GM18909 (cell line): ENCODE measurements around the gene SPATA16.
"Not testable (repeated sequence)": the region's sequence is repeated elsewhere in the genome, so short reads cannot be mapped to it uniquely, and the experiment has no call there.

Source experiments
- ATAC-seq: cut with Tn5 transposase; IDR thresholded peaks from one replicate; pipeline ENCODE4 v1.9.1; 2021; ENCODE audit warnings: mild to moderate bottlenecking; ENCODE audit not compliant: unreplicated experiment, poor library complexity

The SPATA16 gene, protein sequence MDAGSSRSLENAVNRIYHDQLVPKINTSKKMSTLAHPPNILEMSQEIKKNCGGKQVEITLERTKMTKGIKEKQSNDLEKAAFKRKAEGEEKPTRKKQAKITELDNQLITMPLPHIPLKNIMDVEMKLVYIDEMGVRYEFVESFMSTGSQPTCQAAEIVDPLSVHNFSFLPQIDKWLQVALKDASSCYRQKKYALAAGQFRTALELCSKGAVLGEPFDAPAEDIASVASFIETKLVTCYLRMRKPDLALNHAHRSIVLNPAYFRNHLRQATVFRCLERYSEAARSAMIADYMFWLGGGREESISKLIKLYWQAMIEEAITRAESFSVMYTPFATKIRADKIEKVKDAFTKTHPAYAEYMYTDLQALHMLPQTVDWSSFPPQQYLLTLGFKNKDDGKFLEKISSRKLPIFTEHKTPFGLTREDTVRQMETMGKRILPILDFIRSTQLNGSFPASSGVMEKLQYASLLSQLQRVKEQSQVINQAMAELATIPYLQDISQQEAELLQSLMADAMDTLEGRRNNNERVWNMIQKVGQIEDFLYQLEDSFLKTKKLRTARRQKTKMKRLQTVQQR

DNA sequence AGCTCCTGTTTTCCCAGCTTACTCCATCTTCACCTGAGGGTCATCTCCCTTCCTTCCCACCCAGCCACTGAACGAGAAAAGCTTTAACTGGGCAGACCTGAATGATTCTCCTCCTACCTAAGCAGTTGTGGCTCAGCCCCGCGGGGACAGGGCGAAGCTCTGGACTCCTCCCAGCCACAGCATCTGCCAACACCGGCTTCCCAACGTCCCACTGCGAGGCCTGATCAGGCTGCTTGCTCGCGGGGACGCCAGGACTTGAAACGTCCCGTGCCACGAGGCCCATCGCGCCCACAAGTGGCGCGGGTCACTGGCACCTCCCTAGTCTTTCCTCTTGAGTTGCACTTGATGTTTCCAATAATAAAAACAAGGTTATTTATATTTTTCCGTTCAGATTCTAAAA, at the start of gene SPATA16:
Gene SPATA16 (minus strand): TSS at position 250 of the 400 bp plus-strand sequence. CDS start 23,504 bp downstream, outside the sequence.
- no peak for ATAC-seq

DNA sequence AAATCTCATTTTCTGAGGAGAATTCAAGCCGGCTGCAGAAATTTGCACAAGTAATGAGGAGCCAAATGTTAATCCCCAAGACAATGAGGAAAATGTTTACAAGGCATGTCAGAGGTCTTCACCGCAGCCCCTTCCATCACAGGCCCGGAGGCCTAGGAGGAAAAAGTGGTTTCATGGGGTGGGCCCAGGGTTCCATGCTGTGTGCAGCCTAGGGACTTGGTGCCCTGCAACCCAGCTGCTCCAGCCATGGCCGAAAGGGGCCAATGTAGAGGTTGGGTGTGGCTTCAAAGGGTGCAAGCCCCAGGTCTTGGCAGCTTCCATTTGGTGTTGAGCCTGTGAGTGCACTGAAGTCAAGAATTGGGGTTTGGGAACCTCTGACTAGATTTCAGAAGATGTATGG, 42.0 kb upstream of the SPATA16 start:
- not testable (repeated sequence) for ATAC-seq

DNA sequence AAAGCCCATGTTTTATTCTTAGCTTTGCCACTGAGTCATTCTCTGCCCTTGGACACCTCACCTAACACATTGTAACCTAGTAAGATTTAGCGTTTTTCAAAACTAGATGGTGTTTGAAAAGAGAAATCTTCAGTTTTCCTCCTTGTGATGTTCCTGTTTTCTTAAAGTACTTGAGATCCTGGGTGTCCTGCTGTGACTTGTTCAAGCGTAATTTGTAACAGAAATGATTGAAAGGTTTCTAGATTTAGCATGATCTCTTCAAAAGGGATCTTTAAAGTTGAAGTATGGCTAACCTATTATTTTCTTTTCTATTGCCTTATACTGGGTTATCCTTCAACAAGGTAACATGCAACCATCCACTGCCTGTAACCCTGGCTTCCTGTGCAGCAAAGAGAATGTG, 32.6 kb upstream of the SPATA16 start:
- ATAC-seq, result no peak

DNA sequence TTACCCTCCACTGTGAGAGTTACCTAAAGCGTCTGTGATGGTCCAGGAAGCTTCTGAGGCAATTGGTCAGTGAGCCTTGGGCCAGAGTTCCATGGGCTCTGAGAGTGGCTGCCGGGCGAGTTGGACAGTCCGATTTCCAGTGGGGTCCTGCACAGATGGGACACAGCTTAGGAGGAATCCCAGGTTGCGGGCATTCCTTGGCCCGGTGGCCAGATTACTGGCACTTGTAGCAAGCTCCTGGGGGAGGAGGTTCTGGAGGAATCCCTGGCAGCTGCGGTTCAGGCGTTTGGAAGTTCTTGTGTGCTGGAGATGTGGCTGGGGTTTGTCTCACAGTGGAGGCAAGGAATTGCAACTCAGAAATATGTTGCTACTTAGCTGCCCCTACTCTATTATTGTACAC, 18.1 kb upstream of the SPATA16 start:
- not testable (repeated sequence) for ATAC-seq

DNA sequence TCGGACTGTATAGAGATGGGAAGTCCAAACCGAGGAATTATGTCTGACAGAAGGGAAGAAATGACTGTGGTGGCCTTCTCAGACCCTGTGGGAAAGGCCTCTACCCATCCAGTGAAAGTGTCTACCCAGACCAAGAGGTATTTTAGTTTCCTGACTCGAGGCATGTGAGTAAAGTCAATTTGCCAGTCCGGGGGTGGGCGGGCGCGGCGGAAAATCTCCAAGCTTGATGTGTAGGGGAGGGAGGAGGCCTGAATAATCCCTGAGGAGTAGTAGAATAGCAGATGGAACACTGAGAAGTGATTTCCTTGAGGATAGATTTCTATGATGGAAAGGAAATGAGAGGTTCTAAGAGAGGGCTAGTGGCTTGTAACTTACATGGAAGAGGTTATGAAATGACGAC, 15.5 kb upstream of the SPATA16 start:
- ATAC-seq, result not testable (repeated sequence)

DNA sequence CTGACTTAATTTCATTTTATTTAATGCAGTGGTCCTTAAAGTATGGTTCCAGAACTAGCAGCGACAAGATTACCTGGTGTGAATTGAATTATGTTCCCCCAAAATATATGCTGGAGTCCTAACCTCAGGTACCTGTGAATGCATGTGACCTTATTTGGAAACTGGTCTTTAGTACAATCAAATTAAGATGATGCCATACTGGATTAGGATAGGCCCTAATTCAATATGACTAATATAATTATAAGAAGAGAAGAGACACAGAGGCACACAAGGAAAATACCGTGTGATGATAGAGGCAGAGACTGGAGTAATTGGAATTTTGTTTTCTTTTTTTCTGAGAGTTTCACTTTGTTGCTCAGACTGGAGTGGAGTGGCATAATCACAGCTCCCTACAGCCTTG, 12.6 kb upstream of the SPATA16 start:
- no peak for ATAC-seq

DNA sequence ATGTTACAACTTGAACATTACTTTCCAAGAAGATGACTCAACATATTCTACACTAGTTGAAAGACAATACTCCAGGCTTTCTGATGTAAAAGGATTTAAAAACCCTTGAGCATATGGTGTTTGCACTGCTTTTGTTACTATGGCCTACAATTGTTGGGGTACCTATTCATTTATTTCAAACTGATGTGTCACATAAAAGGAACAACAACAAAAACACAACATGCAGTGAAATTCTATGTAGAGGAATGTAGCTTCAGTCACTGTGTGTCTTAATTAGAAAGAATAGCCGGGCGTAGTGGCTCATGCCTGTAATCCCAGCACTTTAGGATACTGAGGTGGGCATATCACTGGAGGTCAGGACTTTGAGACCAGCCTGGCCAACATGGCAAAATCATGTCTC, 1.6 kb downstream of the SPATA16 start:
- no peak for ATAC-seq

DNA sequence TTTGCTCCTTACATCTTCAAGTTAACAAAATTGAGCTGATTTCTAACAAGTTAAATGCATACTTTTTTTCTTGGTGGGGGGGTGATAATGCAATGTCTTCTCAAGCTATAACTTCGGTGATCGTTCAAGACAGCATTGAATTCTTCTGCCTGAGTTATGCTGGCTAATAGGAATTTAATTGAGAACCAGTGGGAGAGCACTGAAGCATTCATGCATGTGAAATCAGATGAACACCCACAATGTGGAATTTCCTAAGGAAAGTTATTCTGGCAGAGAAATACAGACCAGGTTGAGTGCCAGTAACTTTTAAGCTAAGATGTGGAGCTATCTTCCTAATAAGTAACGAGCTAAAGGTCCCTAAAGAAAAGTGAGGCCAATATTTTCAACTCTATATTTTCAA, 3.0 kb downstream of the SPATA16 start:
- no peak for ATAC-seq

DNA sequence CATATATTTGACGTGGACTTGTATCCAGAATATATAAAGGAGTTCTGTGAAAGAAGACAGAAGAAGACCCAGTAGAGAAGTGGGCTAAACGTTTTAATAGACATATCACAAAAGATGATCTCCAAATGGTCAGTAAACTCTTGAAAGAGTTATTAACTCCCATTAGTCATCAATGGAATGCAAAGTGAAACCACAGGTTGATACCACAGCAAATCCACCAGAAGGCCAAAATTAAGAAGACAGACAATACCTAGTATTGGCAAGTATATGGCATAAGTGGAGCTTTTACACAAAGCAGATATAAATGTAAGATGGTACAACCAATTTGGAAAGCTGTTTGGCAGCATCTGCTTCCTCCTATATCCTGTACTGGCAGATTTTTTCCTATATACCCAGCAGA, 6.0 kb downstream of the SPATA16 start:
- ATAC-seq, result no peak

DNA sequence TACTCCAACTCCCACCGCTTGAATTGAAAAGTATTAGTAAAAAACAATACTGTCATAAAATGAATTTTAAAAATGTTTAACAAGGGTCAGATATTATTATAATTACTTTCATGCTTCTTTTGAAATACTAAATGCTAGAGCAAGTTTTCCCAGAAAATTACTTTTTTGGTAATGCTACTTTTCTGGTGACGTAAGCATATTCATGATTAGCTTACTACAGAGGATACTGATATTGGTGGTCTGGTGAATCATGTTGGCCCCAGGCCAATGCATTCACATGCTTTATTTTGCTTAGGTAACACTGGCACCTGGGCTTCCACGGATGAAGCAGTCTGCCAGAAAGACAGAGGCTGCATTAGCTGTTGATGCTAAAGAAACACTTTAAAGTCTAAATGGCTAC, 12.4 kb downstream of the SPATA16 start:
- no peak for ATAC-seq

DNA sequence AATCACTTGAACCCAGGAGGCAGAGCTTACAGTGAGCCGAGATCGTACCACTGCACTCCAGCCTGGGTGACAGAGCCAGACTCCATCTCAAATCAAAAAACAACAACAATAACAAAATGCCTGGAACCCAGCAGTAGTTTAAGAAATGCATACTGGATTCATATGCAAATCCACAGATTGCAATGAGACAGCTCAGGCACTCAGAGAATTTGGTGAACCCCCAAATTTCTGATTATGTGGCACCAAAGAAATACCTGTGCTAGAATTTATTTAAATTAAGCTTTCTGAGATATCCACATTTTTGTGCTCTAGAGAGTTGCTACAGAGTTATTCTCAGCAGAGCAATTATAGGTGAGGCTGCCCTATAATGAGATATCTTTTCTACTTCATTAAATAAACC, 29.7 kb downstream of the SPATA16 start:
- no peak for ATAC-seq

DNA sequence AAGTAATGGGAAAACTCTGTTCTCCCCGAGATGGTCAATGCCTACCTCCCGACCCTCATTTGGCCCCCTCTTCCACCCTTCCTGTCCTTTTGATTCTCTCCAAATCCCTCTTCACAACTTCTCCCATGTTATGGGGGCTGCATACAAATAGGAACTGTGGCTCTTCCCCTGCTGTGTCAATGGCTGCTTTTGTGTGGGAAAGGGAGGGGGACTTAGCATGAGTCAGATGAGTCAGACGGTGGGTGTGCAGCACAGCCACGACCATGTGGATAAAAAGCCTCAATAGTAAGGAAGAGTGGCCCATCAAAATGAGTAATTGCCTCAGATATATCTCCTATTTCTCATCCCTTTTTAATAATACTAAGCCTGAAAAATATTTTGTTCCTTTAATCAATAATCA, 31.9 kb downstream of the SPATA16 start:
- no peak for ATAC-seq

DNA sequence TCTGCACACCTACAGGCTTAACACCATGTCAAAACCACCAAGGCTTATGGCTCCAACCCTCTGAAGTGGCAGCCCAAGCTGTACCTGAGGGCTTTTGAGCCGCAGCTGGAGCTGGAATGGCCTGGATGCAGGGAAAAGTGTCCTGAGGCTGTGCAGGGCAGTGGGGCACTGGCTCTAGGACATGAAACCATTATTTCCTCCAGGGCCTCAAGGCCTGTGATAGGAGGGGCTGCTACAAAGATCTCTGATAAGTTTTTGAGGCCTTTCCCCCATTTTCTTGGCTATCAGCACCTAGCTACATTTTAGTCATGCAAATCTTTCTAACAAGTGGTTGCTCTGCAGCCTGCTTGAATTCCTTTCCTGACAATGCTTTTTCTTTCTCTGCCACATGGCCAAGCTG, 37.6 kb downstream of the SPATA16 start:
- ATAC-seq, result no peak

DNA sequence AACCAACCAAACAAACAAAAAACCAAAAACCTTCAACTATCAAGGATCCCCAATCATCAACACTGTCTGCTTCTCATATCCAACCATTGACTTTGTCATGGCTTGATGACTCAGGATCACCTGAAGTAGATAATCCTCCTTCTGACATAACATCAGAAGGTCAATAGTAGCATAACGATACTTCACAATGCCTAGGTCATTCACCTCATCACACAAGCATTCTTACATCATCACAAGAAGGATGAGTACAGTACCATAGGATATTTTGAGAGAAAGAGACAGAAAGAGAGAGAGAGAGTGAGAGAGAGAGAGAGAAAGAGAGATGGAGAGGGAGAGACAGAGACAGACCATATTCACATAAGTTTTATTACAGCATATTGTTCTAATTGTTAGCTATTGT, 42.1 kb downstream of the SPATA16 start:
- ATAC-seq, result no peak

DNA sequence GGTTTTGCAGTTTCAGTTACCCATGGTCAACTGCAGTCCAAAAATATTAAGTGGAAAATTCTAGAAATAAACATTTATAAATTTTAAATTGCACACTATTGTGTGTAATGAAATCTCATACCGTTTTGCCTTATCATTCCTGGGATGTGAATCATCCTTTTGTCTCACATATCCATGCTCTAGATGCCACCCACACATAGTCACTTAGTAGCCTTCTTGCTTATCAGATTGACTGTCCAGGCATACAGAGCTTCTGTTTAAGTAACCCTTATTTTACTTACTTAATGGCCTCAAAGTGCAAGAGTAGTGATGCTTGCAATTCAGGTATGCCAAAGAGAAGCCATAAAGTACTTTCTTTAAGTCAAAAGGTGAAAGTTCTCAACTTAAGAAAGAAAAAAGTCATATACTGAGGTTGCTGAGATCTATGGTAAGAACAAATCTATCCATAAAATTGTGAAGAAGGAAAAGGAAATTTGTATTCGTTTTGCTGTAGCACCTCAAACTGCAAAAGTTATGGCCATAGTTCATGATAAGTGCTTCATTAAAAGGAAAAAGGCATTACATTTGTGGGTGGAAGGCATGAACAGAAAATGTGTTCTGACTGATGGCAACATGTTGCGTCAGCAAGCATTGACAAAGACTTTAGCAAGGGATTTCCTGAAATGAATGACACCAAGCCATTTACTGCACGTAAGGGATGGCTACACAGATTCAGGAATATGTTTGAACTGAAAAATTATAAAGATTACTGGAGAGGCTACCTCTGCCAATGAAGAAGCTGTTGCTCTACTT, 43.8 kb downstream of the SPATA16 start:
- no peak for ATAC-seq

DNA sequence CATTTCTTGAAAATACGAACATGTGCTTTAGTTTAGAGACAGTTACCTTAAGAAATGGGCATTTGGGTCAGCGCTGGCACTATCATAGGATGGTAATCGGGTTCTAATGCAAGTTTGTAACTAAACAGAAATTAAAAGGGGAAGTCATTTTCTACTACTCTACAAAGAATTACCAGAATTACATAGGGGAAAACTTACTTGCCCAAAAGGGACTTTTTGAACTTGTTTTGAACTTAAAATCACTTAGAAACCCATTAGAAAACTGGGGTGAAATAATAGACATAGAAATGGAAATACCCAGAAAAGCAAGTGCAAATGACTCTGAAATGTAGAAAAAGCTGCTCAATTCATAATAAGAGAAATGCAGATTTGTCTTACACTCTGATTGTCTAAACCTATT, 44.9 kb downstream of the SPATA16 start:
- ATAC-seq, result no peak

DNA sequence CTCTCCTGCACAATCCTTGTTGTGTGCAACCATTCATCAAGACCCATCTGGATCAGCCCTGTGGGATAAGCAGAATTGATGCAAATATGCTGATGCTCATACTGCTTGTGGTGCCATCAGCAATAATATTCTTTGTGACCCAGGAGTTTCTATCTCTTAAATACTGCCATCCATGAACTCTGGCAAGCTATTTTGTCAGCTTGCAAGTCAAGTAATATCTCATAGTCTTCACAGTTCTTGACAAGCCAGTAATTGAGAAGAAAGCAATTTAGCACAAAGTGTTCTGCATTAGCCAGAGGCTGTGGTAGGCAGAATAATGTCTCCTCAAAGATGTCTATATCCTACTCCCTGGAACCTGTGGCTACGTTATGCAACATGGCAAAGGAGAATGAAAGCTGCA, 49.0 kb downstream of the SPATA16 start:
- no peak for ATAC-seq

DNA sequence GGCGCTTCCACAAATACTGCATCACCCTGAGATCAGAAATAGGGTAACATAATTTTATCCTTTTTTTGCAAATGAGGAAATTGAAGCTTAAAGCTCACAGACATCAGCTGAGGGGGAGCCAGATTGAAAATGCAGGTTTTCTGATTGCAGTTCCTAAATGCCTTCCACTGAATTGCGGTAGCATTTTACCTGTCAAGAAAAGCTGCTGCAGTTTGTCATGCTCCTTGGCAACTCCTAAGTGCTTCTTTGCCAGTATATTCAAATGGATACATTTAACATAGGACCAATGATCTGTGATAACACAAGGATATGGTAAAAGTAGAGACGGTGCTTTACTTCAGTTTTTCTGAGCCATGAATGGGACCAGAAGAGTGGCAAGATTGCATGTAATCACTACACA, 50.5 kb downstream of the SPATA16 start:
- no peak for ATAC-seq

DNA sequence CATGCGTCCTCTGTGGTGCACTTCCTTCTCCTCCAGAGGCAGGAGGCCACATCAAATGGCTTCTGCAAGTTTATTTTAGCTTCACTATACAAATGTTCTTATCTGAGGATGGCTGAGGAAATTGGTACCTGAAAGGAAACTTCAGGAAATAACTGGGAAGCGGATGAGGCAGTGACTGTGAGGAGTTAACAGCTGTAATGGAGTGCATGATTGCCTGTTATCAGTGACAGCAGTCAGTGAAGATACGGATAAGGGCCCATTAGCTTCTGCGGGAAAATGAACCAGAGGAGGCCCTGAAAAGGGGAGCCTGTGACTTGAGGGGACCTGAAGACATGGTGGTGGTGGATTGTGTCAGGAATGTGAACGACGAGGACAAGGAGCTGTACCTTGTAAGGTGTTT, 51.8 kb downstream of the SPATA16 start:
- no peak for ATAC-seq

DNA sequence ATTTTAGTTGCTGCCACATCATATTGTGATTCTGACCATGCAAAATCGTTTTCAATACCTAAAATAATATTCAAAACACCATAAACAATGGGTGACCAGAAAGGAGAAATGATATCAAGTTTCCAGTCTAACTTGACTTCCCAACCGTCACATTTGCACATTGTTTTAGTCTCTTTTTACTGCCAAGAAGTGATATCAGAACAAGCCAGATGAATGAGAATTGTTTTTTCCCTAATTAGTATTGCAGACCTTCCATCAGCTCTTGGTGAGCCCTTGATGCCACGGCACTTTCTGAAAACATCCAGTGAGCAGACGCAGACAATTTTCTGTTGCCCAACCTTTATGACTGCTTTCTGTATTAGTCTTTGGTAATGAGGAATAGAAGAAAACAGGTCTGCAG, 62.5 kb downstream of the SPATA16 start:
- ATAC-seq, result no peak
